Liver (tissue), 9 donors: ENCODE data around the gene OLIG1. TPM values are rescaled to one million over a fixed set of nuclear protein-coding genes. Genes with fewer than 3 reads are reported as not detected.

Experiments used
- DNase-seq: peaks from one replicate; pipeline ENCODE4 v3.0.0-alpha.2; 2017; ENCODE audit warnings: low spot score
- H3K27ac ChIP-seq, 2 donors: one replicate each; pipeline ENCODE4 v1.7.0; 2013; ENCODE audit warnings: inconsistent platforms in 2 of 2, low read length in 2 of 2, control low read depth in 1 of 2, low read depth in 1 of 2, mild to moderate bottlenecking in 1 of 2
- H3K27me3 ChIP-seq, 4 donors: one replicate each; pipeline versions ENCODE4 v1.6.1 to v1.7.0; 2013; ENCODE audit warnings: low read length in 3 of 4, inconsistent platforms in 1 of 4, mild to moderate bottlenecking in 1 of 4, moderate library complexity in 1 of 4; ENCODE audit not compliant: control insufficient read depth in 4 of 4, insufficient read depth in 4 of 4
- H3K36me3 ChIP-seq, 4 donors: one replicate each; pipeline versions ENCODE4 v1.6.1 to v1.7.0; 2013; ENCODE audit warnings: low read length in 3 of 4, mild to moderate bottlenecking in 3 of 4, low read depth in 1 of 4, moderate library complexity in 1 of 4; ENCODE audit not compliant: control insufficient read depth in 4 of 4, insufficient read depth in 3 of 4
- H3K4me1 ChIP-seq, 4 donors: one replicate each; pipeline versions ENCODE4 v1.6.1 to v1.7.0; 2013; ENCODE audit warnings: low read length in 3 of 4, mild to moderate bottlenecking in 3 of 4, moderate library complexity in 1 of 4; ENCODE audit not compliant: control insufficient read depth in 4 of 4, insufficient read depth in 4 of 4
- H3K4me3 ChIP-seq, 3 donors: one replicate each; pipeline versions ENCODE4 v1.6.1 to v1.7.0; 2013; ENCODE audit warnings: low read length in 3 of 3, control low read depth in 1 of 3, low read depth in 1 of 3, mild to moderate bottlenecking in 1 of 3
- H3K9ac ChIP-seq, 2 donors: one replicate each; pipeline ENCODE4 v1.7.0; 2013; ENCODE audit warnings: low read length in 2 of 2, mild to moderate bottlenecking in 2 of 2, moderate library complexity in 2 of 2, control low read depth in 1 of 2, low read depth in 1 of 2
- H3K9me3 ChIP-seq, 4 donors: one replicate each; pipeline versions ENCODE4 v1.6.1 to v1.7.0; 2013; ENCODE audit warnings: low read length in 3 of 4; ENCODE audit not compliant: control insufficient read depth in 4 of 4
- ATF3 ChIP-seq: IDR thresholded peaks from 2 replicates; pipeline ENCODE4 v1.6.1; 2016; ENCODE audit warnings: antibody characterized with exemption
- CTCF ChIP-seq: fragments of 150-350 bp; IDR thresholded peaks from 2 replicates; pipeline ENCODE4 v1.5.1; 2017; ENCODE audit warnings: improper control_type of control experiment, low read depth, low read length; ENCODE audit not compliant: missing input control
- EGR1 ChIP-seq, 2 donors: IDR thresholded peaks; 2 replicates each; pipeline ENCODE4 v1.6.1; 2016 to 2018; ENCODE audit warnings: antibody characterized with exemption in 2 of 2, low read depth in 2 of 2
- FOXA2 ChIP-seq: IDR thresholded peaks from 2 replicates; pipeline ENCODE4 v1.6.1; 2016; ENCODE audit warnings: antibody characterized with exemption
- GABPA ChIP-seq, 2 donors: IDR thresholded peaks in 1 of 2; conservative IDR thresholded peaks in 1 of 2; 2 replicates each; pipeline ENCODE4 v1.6.1; 2016; ENCODE audit warnings: antibody characterized with exemption in 2 of 2, mild to moderate bottlenecking in 1 of 2, moderate library complexity in 1 of 2
- HNF4A ChIP-seq, 2 donors: conservative IDR thresholded peaks; 2 replicates each; pipeline ENCODE4 v1.6.1; 2016; ENCODE audit warnings: antibody characterized with exemption in 2 of 2, mild to moderate bottlenecking in 2 of 2
- HNF4G ChIP-seq: IDR thresholded peaks from 2 replicates; pipeline ENCODE4 v1.6.1; 2016; ENCODE audit warnings: antibody characterized with exemption
- JUND ChIP-seq, 2 donors: IDR thresholded peaks; 2 replicates each; pipeline ENCODE4 v1.6.1; 2016; ENCODE audit warnings: antibody characterized with exemption in 2 of 2
- NR2F2 ChIP-seq: IDR thresholded peaks from 2 replicates; pipeline ENCODE4 v1.6.1; 2016; ENCODE audit warnings: antibody characterized with exemption
- RAD21 ChIP-seq, 2 donors: IDR thresholded peaks; 2 replicates each; pipeline ENCODE4 v1.6.1; 2016; ENCODE audit warnings: antibody characterized with exemption in 2 of 2, mild to moderate bottlenecking in 2 of 2
- REST ChIP-seq: IDR thresholded peaks from 2 replicates; pipeline ENCODE4 v1.6.1; 2016; ENCODE audit warnings: antibody characterized with exemption, mild to moderate bottlenecking
- SP1 ChIP-seq: IDR thresholded peaks from 2 replicates; pipeline ENCODE4 v1.6.1; 2018; ENCODE audit warnings: antibody characterized with exemption, mild to moderate bottlenecking
- YY1 ChIP-seq: IDR thresholded peaks from 2 replicates; pipeline ENCODE4 v1.6.1; 2016; ENCODE audit warnings: antibody characterized with exemption, mild to moderate bottlenecking
- WGBS: extraction: QIAGEN DNeasy Blood & Tissue Kit; methylation state at CpG from one replicate; pipeline ENCODE4 v1.1.7; 2013; 5-methylcytosine and 5-hydroxymethylcytosine counted together
- polyA plus RNA-seq, 2 donors: library from polyadenylated mRNA; stranded (reverse) in 1 of 2; unstranded in 1 of 2; fragments of 200-250 nt in 1 of 2; fragments of >200 nt in 1 of 2; fragmentation: Nextera tagmentation in 1 of 2; extraction: Ambion mirVana in 1 of 2; gene quantifications; one replicate each; pipeline versions ENCODE4 v1.2.1 to v1.2.3, GENCODE V29; 2013 to 2015
- total RNA-seq, 2 donors: library from RNA; depleted of rRNA; stranded (reverse); fragments of >200 nt; gene quantifications; one replicate each; pipeline ENCODE4 v1.2.3, GENCODE V29; 2014
- TF ChIP-seq, protein P1 (sequence below): IDR thresholded peaks from 2 replicates; pipeline ENCODE4 v1.6.1; 2016; ENCODE audit warnings: antibody characterized with exemption
- donor health status: healthy.
- donor health status: healthy.
- donor health status: healthy.
- donor health status: healthy.
- donor health status: healthy.

OLIG1 gene
- total and polyA plus RNA-seq, 4 donors, result 0.19 TPM; not detected in 3

DNA sequence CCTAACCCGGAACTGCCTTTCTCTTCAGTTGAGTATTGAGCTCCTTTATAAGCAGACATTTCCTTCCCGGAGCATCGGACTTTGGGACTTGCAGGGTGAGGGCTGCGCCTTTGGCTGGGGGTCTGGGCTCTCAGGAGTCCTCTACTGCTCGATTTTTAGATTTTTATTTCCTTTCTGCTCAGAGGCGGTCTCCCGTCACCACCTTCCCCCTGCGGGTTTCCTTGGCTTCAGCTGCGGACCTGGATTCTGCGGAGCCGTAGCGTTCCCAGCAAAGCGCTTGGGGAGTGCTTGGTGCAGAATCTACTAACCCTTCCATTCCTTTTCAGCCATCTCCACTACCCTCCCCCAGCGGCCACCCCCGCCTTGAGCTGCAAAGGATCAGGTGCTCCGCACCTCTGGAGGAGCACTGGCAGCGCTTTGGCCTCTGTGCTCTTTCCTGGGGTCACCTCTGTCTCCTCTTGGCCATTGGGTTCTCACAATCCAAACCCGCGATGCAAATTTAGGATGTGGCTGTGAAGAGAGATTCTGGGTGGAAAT lies 40.5 kb upstream of the OLIG1 start:
- no peak for TF ChIP-seq NR2F2
- TF ChIP-seq EGR1 (IDR thresholded peaks at IDR 0.05; ENCODE audit: low read depth in 2 of 2), result no peak
- no peak for TF ChIP-seq HNF4G
- no peak for TF ChIP-seq RAD21 (IDR thresholded peaks at IDR 0.05)
- no peak for TF ChIP-seq FOXA2
- no peak for TF ChIP-seq HNF4A (conservative IDR thresholded peaks at IDR 0.05)
- no peak for TF ChIP-seq SP1
- no peak for TF ChIP-seq YY1
- no peak for TF ChIP-seq REST
- no peak for TF ChIP-seq CTCF
- no peak for TF ChIP-seq JUND (IDR thresholded peaks at IDR 0.05)
- no peak for TF ChIP-seq GABPA (IDR thresholded peaks at IDR 0.05 in 1 of 2, conservative IDR thresholded peaks at IDR 0.05 in 1 of 2)
- TF ChIP-seq, protein P1, sequence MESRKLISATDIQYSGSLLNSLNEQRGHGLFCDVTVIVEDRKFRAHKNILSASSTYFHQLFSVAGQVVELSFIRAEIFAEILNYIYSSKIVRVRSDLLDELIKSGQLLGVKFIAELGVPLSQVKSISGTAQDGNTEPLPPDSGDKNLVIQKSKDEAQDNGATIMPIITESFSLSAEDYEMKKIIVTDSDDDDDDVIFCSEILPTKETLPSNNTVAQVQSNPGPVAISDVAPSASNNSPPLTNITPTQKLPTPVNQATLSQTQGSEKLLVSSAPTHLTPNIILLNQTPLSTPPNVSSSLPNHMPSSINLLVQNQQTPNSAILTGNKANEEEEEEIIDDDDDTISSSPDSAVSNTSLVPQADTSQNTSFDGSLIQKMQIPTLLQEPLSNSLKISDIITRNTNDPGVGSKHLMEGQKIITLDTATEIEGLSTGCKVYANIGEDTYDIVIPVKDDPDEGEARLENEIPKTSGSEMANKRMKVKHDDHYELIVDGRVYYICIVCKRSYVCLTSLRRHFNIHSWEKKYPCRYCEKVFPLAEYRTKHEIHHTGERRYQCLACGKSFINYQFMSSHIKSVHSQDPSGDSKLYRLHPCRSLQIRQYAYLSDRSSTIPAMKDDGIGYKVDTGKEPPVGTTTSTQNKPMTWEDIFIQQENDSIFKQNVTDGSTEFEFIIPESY, result no peak
- 8% methylated on average over 19 of the region's 19 CpGs for WGBS

DNA sequence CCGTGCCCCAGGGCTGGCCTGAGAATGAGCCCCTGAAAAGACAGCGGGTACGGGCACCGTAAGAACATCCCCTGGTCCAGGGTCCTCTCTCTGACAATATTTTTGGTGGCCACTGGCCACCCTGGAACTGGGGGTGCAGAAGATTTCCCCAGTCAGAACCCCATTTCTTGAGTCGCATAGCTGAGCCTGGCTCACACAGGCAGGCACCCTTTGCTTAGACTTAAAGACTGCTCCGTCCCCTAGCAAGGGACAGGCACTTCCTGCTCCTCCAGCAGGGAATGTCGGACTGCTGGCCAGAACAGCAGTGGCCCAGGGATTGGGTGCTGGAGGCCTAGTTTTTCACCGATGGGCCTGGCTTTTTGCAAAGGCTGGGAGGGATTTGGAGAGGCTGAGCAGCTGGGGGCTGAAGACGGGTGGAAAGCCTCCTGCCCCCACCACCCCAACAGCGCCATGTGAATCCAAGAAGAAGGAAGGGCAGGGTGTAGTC lies 39.9 kb upstream of the OLIG1 start:
- DNase-seq, result no peak
- no peak overlapping the region for H3K9ac ChIP-seq
- H3K36me3 ChIP-seq, result no peaks in the 10 kb centered on the region
- no peak overlapping the region for H3K27ac ChIP-seq
- 25% methylated on average over 10 of the region's 10 CpGs for WGBS
- TF ChIP-seq FOXA2 (no peak), GABPA (IDR thresholded peaks at IDR 0.05 in 1 of 2, conservative IDR thresholded peaks at IDR 0.05 in 1 of 2) (no peak), YY1 (no peak), ATF3 (no peak)
- TF ChIP-seq, protein P1, result no peak
- peaks cover 10 to 35% (median 21%) of the 10 kb centered on the region in 4 donors for H3K27me3 ChIP-seq
- peaks cover 0 to 19% (median 5%) of the 10 kb centered on the region in 4 donors for H3K4me1 ChIP-seq
- H3K4me3 ChIP-seq, result no peak overlapping the region
- H3K9me3 ChIP-seq, result no peaks in the 10 kb centered on the region

More for the DNA sequence above, 40.5 kb upstream of the OLIG1 start:
- H3K9me3 ChIP-seq, result no peaks in the 10 kb centered on the region
- H3K27me3 ChIP-seq, result peaks cover 11 to 34% (median 24%) of the 10 kb centered on the region in 4 donors
- DNase-seq, result no peak
- no peaks in the 10 kb centered on the region for H3K36me3 ChIP-seq
- no peak overlapping the region for H3K9ac ChIP-seq
- peaks cover 0 to 19% (median 5%) of the 10 kb centered on the region in 4 donors for H3K4me1 ChIP-seq
- no peak overlapping the region for H3K4me3 ChIP-seq
- no peak overlapping the region for H3K27ac ChIP-seq
